Omental fat pad (tissue), 4 donors: Measurements from ENCODE around the gene NPW. TPM values are rescaled to one million over a fixed set of nuclear protein-coding genes. Genes with fewer than 3 reads are reported as not detected.
A peak's percentile ranks its signal among the peaks of the same experiment; 100 is the strongest.

Source experiments
- ATAC-seq: fragments of 150-250 bp; one replicate; pipeline ENCODE4 v1.9.1; 2016; ENCODE audit warnings: mild to moderate bottlenecking, moderate library complexity; ENCODE audit not compliant: low FRiP score
- DNase-seq: peaks from one replicate; pipeline ENCODE4 v3.0.0-alpha.2; 2019; ENCODE audit warnings: low spot score
- CTCF ChIP-seq, 3 donors: fragments of 450-650 bp; IDR thresholded peaks; one replicate each; pipeline ENCODE4 v1.5.1; 2016 to 2017; ENCODE audit warnings: antibody characterized with exemption in 3 of 3, mild to moderate bottlenecking in 3 of 3, moderate library complexity in 2 of 3
- total RNA-seq, 4 donors: library from RNA; depleted of rRNA; stranded (reverse); fragments of >200 nt; gene quantifications; one replicate each; pipeline ENCODE4 v1.1.0, GENCODE V29; 2016

The NPW gene
- total RNA-seq, 4 donors from 2014 or later = 0.48 TPM; not detected in 3

GRCh38 chr16:1980770-1981087, 38.9 kb upstream of the NPW start:
- no peak for ATAC-seq
- DNase-seq = no peak
- no peak for TF ChIP-seq CTCF (IDR thresholded peaks at IDR 0.05)

GRCh38 chr16:1981398-1981836, 38.2 kb upstream of the NPW start, which contains the start of gene NOXO1:
NOXO1 (minus strand) TSS chr16:1981469; CDS start chr16:1981179, 290 bp downstream.
- no peak for ATAC-seq
- no peak for DNase-seq
- TF ChIP-seq CTCF (IDR thresholded peaks at IDR 0.05) = no peak

GRCh38 chr16:1982013-1982433, 37.6 kb upstream of the NPW start:
- DNase-seq (no peak), ATAC-seq (no peak)
- no peak for TF ChIP-seq CTCF (IDR thresholded peaks at IDR 0.05)

- no peak for TF ChIP-seq CTCF (IDR thresholded peaks at IDR 0.05)
- DNase-seq = no peak
- no peak for ATAC-seq
Measured at GRCh38 chr16:1982991-1983543, 36.5 kb upstream of the NPW start.

- no peak for TF ChIP-seq CTCF (IDR thresholded peaks at IDR 0.05)
- peak; percentile 93 for ATAC-seq
Measured at GRCh38 chr16:1983544-1984346, 35.8 kb upstream of the NPW start, which contains the start of gene GFER. GFER (plus strand) TSS chr16:1984193; CDS start chr16:1984219, 26 bp downstream.

GRCh38 chr16:1984347-1985225, 35.0 kb upstream of the NPW start:
- ATAC-seq (no peak), DNase-seq (no peak)
- TF ChIP-seq CTCF (IDR thresholded peaks at IDR 0.05) = no peak

More at GRCh38 chr16:1983544-1984346, 35.8 kb upstream of the NPW start, which contains the start of gene GFER:
- peak; percentile 54 for DNase-seq
